ENCODE measurements around the gene ACD.

DNA sequence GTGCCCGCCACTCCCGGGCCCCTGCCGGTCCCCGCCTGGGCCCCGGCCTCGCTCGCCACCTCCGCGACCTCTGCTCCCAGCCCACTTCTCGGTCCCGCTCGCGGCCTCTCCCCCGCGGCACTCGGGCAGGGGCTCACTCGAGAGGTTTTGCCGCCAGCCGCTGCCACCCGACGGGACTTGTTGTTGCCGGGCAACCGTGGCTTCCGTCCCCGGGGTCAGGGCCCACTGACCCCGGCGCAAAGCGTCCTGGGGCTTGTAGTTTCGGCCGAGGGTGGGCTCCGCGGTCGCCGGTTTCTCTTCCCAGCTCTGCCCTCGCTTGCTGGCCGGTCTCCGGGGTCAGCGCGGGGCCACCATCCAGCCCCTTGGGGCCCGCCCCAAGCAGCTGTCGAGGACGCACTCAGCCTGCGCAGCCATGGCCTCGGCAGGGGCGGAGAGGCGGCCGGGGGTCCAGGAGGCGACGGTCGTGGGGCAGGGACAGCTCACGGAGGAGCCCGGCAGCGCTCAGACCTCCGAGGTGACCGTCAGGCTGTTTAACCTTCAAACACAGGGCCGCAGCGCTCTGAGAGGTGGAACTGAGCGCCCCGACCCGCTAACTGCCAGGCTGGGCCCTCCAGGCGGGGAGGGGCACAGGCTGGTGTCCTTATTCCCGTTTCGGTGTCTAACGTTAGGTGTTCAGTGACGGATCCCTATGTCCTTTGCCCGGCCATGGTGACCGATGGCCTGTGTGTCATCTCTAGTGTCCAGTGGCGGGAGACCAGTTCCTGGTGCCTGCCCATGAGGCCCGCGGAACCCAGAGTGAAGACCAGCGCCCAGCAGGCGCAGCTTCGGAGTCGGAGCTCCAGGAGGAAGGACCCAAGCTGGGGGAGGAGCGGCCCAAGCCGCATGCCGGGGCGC, 6.7 kb upstream of the ACD start, which contains the start of the genes C16orf86 and ENKD1:
- TF ChIP-seq ZNF112 (tag by site-specific recombination; IDR thresholded peaks at IDR 0.05): no peak
- TF ChIP-seq ZNF530 (tag by site-specific recombination; IDR thresholded peaks at IDR 0.05; ENCODE audit: low read depth): no peak
- TF ChIP-seq, protein P1, sequence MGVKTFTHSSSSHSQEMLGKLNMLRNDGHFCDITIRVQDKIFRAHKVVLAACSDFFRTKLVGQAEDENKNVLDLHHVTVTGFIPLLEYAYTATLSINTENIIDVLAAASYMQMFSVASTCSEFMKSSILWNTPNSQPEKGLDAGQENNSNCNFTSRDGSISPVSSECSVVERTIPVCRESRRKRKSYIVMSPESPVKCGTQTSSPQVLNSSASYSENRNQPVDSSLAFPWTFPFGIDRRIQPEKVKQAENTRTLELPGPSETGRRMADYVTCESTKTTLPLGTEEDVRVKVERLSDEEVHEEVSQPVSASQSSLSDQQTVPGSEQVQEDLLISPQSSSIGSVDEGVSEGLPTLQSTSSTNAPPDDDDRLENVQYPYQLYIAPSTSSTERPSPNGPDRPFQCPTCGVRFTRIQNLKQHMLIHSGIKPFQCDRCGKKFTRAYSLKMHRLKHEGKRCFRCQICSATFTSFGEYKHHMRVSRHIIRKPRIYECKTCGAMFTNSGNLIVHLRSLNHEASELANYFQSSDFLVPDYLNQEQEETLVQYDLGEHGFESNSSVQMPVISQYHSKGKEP (tag by site-specific recombination; IDR thresholded peaks at IDR 0.05): no peak
- TF ChIP-seq ZNF354C (tag by site-specific recombination; IDR thresholded peaks at IDR 0.05; ENCODE audit: borderline replicate concordance, low read depth): no peak
- no peak for TF ChIP-seq ZNF23 (tag by site-specific recombination; IDR thresholded peaks at IDR 0.05; ENCODE audit: borderline replicate concordance)
- no peak for TF ChIP-seq BCL11A (tag by site-specific recombination; IDR thresholded peaks at IDR 0.05; ENCODE audit: low read depth)
- TF ChIP-seq, protein P2, sequence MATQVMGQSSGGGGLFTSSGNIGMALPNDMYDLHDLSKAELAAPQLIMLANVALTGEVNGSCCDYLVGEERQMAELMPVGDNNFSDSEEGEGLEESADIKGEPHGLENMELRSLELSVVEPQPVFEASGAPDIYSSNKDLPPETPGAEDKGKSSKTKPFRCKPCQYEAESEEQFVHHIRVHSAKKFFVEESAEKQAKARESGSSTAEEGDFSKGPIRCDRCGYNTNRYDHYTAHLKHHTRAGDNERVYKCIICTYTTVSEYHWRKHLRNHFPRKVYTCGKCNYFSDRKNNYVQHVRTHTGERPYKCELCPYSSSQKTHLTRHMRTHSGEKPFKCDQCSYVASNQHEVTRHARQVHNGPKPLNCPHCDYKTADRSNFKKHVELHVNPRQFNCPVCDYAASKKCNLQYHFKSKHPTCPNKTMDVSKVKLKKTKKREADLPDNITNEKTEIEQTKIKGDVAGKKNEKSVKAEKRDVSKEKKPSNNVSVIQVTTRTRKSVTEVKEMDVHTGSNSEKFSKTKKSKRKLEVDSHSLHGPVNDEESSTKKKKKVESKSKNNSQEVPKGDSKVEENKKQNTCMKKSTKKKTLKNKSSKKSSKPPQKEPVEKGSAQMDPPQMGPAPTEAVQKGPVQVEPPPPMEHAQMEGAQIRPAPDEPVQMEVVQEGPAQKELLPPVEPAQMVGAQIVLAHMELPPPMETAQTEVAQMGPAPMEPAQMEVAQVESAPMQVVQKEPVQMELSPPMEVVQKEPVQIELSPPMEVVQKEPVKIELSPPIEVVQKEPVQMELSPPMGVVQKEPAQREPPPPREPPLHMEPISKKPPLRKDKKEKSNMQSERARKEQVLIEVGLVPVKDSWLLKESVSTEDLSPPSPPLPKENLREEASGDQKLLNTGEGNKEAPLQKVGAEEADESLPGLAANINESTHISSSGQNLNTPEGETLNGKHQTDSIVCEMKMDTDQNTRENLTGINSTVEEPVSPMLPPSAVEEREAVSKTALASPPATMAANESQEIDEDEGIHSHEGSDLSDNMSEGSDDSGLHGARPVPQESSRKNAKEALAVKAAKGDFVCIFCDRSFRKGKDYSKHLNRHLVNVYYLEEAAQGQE (tag by site-specific recombination; IDR thresholded peaks at IDR 0.05): no peak
- TF ChIP-seq, protein P3, sequence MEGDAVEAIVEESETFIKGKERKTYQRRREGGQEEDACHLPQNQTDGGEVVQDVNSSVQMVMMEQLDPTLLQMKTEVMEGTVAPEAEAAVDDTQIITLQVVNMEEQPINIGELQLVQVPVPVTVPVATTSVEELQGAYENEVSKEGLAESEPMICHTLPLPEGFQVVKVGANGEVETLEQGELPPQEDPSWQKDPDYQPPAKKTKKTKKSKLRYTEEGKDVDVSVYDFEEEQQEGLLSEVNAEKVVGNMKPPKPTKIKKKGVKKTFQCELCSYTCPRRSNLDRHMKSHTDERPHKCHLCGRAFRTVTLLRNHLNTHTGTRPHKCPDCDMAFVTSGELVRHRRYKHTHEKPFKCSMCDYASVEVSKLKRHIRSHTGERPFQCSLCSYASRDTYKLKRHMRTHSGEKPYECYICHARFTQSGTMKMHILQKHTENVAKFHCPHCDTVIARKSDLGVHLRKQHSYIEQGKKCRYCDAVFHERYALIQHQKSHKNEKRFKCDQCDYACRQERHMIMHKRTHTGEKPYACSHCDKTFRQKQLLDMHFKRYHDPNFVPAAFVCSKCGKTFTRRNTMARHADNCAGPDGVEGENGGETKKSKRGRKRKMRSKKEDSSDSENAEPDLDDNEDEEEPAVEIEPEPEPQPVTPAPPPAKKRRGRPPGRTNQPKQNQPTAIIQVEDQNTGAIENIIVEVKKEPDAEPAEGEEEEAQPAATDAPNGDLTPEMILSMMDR (tag by site-specific recombination; IDR thresholded peaks at IDR 0.05): no peak
- TF ChIP-seq YY1 (tag by site-specific recombination; IDR thresholded peaks at IDR 0.05): no peak
- no peak for TF ChIP-seq ZNF747 (tag by site-specific recombination; IDR thresholded peaks at IDR 0.05)
- TF ChIP-seq, protein P4, sequence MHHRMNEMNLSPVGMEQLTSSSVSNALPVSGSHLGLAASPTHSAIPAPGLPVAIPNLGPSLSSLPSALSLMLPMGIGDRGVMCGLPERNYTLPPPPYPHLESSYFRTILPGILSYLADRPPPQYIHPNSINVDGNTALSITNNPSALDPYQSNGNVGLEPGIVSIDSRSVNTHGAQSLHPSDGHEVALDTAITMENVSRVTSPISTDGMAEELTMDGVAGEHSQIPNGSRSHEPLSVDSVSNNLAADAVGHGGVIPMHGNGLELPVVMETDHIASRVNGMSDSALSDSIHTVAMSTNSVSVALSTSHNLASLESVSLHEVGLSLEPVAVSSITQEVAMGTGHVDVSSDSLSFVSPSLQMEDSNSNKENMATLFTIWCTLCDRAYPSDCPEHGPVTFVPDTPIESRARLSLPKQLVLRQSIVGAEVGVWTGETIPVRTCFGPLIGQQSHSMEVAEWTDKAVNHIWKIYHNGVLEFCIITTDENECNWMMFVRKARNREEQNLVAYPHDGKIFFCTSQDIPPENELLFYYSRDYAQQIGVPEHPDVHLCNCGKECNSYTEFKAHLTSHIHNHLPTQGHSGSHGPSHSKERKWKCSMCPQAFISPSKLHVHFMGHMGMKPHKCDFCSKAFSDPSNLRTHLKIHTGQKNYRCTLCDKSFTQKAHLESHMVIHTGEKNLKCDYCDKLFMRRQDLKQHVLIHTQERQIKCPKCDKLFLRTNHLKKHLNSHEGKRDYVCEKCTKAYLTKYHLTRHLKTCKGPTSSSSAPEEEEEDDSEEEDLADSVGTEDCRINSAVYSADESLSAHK (tag by site-specific recombination; IDR thresholded peaks at IDR 0.05): no peak
- TF ChIP-seq, protein P5, sequence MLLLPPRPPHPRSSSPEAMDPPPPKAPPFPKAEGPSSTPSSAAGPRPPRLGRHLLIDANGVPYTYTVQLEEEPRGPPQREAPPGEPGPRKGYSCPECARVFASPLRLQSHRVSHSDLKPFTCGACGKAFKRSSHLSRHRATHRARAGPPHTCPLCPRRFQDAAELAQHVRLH (tag by site-specific recombination; IDR thresholded peaks at IDR 0.05): no peak
- TF ChIP-seq, protein P6, sequence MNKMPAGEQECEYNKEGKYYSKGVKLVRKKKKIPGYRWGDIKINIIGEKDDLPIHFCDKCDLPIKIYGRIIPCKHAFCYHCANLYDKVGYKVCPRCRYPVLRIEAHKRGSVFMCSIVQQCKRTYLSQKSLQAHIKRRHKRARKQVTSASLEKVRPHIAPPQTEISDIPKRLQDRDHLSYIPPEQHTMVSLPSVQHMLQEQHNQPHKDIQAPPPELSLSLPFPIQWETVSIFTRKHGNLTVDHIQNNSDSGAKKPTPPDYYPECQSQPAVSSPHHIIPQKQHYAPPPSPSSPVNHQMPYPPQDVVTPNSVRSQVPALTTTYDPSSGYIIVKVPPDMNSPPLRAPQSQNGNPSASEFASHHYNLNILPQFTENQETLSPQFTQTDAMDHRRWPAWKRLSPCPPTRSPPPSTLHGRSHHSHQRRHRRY (tag by site-specific recombination; IDR thresholded peaks at IDR 0.05): no peak
- no peak for TF ChIP-seq PRDM1 (tag by site-specific recombination; IDR thresholded peaks at IDR 0.05)

Data from HEK293 (cell line).